Spleen (tissue), 11 donors: ENCODE data around the gene EFNA2. TPM values are rescaled to one million over a fixed set of nuclear protein-coding genes. Genes with fewer than 3 reads are reported as not detected.

Source experiments
- DNase-seq: peaks from one replicate; pipeline ENCODE4 v3.0.0-alpha.2; 2020
- H3K27ac ChIP-seq, 8 donors: fragments of 200-600 bp; sonication (generic) in 7 of 8; 1 replicate in 4 of 8; 2 replicates in 4 of 8; pipeline versions ENCODE4 v1.5.0 to v1.8.0; 2016 to 2021; ENCODE audit warnings: inconsistent platforms in 4 of 8, mild to moderate bottlenecking in 4 of 8, moderate library complexity in 1 of 8
- H3K27me3 ChIP-seq, 7 donors: fragments of 200-600 bp; sonication (generic) in 6 of 7; replicated peaks in 1 of 7; 1 replicate in 4 of 7; 2 replicates in 3 of 7; pipeline versions ENCODE4 v1.5.0 to v1.8.0; 2016 to 2021; ENCODE audit warnings: inconsistent platforms in 3 of 7, mild to moderate bottlenecking in 1 of 7
- H3K36me3 ChIP-seq, 6 donors: fragments of 200-600 bp; sonication (generic) in 5 of 6; 1 replicate in 4 of 6; 2 replicates in 2 of 6; pipeline versions ENCODE4 v1.5.0 to v1.8.0; 2016 to 2021; ENCODE audit warnings: inconsistent platforms in 2 of 6
- H3K4me1 ChIP-seq, 6 donors: fragments of 200-600 bp; sonication (generic) in 5 of 6; 1 replicate in 3 of 6; 2 replicates in 3 of 6; pipeline versions ENCODE4 v1.5.0 to v1.8.0; 2016 to 2021; ENCODE audit warnings: inconsistent platforms in 3 of 6
- H3K4me3 ChIP-seq, 8 donors: fragments of 200-600 bp; sonication (generic) in 7 of 8; 1 replicate in 4 of 8; 2 replicates in 4 of 8; pipeline versions ENCODE4 v1.5.0 to v1.8.0; 2016 to 2021; ENCODE audit warnings: inconsistent platforms in 4 of 8, mild to moderate bottlenecking in 4 of 8, moderate library complexity in 2 of 8
- H3K9me3 ChIP-seq, 8 donors: fragments of 200-600 bp; sonication (generic) in 7 of 8; 1 replicate in 4 of 8; 2 replicates in 4 of 8; pipeline versions ENCODE4 v1.5.0 to v1.8.0; 2016 to 2021; ENCODE audit warnings: inconsistent platforms in 4 of 8
- POLR2A ChIP-seq, 3 donors: fragments of 450-650 bp; IDR thresholded peaks; one replicate each; pipeline ENCODE4 v1.5.1; 2017; ENCODE audit warnings: antibody characterized with exemption in 3 of 3, mild to moderate bottlenecking in 1 of 3
- POLR2AphosphoS5 ChIP-seq, 3 donors: sonication (generic); formaldehyde crosslinking; IDR thresholded peaks; one replicate each; pipeline ENCODE4 v1.5.1; 2017; ENCODE audit warnings: antibody characterized with exemption in 3 of 3
- WGBS, 5 donors: extraction: QIAGEN DNeasy Blood & Tissue Kit in 3 of 5; methylation state at CpG; one replicate each; pipeline versions ENCODE4 v1.1.5 to v1.1.7; 2013 to 2018; 5-methylcytosine and 5-hydroxymethylcytosine counted together
- intact Hi-C: fragments of 100-400 bp; cut with DNase I; formaldehyde crosslinking; loops from one replicate; pipeline ENCODE4 v1.15.0; 2023; ENCODE audit warnings: low total_unique reads
- polyA plus RNA-seq, 3 donors: library from polyadenylated mRNA; stranded (reverse); fragments of 200-250 nt; gene quantifications; one replicate each; pipeline ENCODE4 v1.2.1, GENCODE V29; 2013
- total RNA-seq, 7 donors: library from RNA; depleted of rRNA in 3 of 7; stranded (reverse); fragments of >200 nt in 3 of 7; fragmentation: NEBNext Ultra II Directional in 4 of 7; extraction: Animal tissue kit (Norgen Biotek cat#: 25700) in 4 of 7; gene quantifications; one replicate each; pipeline versions ENCODE4 v1.1.0 to v1.2.1, GENCODE V29; 2016 to 2021
- TF ChIP-seq, protein P1 (sequence below), 11 experiments: fragments of 200-600 bp in 7 of 11; fragments of 450-650 bp in 4 of 11; sonication (generic) in 4 of 11; IDR thresholded peaks in 8 of 11; conservative IDR thresholded peaks in 3 of 11; 1 replicate in 7 of 11; 2 replicates in 4 of 11; pipeline versions ENCODE4 v1.4.0 to v1.8.0; 2016 to 2021; ENCODE audit warnings: antibody characterized with exemption in 11 of 11, inconsistent platforms in 4 of 11, mild to moderate bottlenecking in 1 of 11
- donor health status: healthy with polysubstance abuse.
- donor health status: DM: no; HTN: no; CAD: no; lungs with moderate emphysema.
- donor health status: DM: no; HTN: no; CAD: no.
- donor health status: Bipolar disorder and iron deficiency.
- donor health status: healthy.
- donor health status: DM: no; HTN: no; CAD: no.
- donor health status: DM: yes; HTN: yes; CAD: no.

Gene EFNA2
- total and polyA plus RNA-seq, 10 donors, result not detected

DNA sequence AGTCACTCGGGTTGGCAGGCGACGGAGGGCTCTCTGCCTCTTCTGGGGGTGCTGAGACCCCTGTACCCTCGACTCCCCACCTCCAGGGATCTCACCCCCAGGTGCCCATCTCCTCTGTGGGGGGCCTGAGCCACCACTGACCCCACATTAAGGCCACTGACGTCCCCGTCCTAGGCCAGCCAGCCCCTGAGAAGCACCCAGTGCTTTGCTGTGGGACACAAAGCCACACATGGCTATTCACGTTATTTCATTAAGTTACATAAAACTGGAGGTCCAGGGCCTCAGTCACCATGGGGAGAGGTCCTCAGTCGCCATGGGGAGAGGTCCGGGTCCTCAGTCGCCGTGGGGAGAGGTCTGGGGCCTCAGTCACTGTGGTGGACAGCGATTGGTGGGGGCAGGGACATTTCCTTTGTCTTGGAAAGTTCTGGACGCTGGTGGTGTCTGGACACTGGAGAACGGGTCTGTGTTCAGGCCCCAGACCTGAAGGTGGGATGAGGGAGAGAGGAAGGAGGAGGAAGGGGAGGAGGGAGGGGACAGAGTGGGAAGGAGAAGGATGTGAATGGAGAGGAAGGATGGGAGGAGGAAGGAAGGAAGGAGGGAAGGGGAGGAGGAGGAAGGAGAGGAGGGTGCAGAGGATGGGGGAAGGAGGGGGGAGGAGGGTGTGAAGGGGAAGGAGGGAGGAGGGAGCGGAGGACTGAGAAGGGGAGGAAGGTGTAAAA, 3.9 kb upstream of the EFNA2 start:
- Histone ChIP-seq H3K4me1 (peaks cover 9 to 61% (median 32%) of the 10 kb centered on the region in 6 donors), H3K27ac (no peak overlapping the region), H3K9me3 (no peaks in the 10 kb centered on the region), H3K27me3 (peaks cover 0 to 40% (median 34%) of the 10 kb centered on the region in 7 donors), H3K4me3 (no peak overlapping the region), H3K36me3 (peaks cover 0 to 40% (median 21%) of the 10 kb centered on the region in 6 donors)
- intact Hi-C loops, result loop anchor here (10.0 kb wide), 1 partner anchor 93 kb away; no protein-coding TSS in a partner anchor
- 64 to 77% (median 70%) methylated on average over 8 to 15 of the region's 15 CpGs for WGBS, 5 donors
- no peak for DNase-seq
- TF ChIP-seq POLR2A (IDR thresholded peaks at IDR 0.05) (no peak), POLR2AphosphoS5 (IDR thresholded peaks at IDR 0.05) (no peak)
- TF ChIP-seq, protein P1, sequence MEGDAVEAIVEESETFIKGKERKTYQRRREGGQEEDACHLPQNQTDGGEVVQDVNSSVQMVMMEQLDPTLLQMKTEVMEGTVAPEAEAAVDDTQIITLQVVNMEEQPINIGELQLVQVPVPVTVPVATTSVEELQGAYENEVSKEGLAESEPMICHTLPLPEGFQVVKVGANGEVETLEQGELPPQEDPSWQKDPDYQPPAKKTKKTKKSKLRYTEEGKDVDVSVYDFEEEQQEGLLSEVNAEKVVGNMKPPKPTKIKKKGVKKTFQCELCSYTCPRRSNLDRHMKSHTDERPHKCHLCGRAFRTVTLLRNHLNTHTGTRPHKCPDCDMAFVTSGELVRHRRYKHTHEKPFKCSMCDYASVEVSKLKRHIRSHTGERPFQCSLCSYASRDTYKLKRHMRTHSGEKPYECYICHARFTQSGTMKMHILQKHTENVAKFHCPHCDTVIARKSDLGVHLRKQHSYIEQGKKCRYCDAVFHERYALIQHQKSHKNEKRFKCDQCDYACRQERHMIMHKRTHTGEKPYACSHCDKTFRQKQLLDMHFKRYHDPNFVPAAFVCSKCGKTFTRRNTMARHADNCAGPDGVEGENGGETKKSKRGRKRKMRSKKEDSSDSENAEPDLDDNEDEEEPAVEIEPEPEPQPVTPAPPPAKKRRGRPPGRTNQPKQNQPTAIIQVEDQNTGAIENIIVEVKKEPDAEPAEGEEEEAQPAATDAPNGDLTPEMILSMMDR (IDR thresholded peaks at IDR 0.05 in 8 of 11, conservative IDR thresholded peaks at IDR 0.05 in 3 of 11), result no peak

DNA sequence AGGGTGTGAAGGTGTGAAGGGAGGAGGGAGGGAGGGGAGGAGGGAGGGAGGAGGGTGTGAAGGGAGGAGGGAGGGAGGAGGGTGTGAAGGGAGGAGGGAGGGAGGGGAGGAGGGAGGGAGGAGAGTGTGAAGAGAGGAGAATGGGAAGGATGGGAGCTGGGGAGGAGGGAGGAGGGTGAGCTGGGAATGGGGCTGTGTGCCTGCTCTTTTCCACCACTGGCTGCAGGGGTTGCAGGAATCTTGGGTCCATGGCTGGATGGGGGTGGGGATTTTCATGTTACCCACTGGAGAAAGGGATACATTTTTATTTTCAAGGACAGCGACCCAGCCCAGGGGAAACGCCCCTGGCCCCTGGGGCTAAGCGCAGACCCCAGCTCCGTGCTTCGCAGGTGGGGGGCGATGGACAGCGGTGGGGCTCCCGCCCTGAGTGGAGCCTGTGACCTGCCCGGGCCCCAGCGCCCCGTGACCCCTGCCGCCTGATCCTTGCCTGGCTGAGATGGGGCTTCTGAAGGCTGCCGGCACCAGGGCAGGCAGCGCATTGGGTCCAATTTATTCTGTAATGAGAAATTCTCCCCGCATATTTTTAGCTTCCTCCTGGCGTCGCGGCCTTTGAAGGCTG, 3.0 kb upstream of the EFNA2 start:
- Histone ChIP-seq H3K4me3 (no peak overlapping the region), H3K27ac (no peak overlapping the region), H3K4me1 (peaks cover 4 to 61% (median 35%) of the 10 kb centered on the region in 6 donors), H3K27me3 (peaks cover 0 to 50% (median 44%) of the 10 kb centered on the region in 7 donors), H3K9me3 (no peaks in the 10 kb centered on the region), H3K36me3 (peaks cover 0 to 31% (median 18%) of the 10 kb centered on the region in 6 donors)
- 67 to 83% (median 80%) methylated on average over 17 to 18 of the region's 18 CpGs for WGBS, 5 donors
- no peak for DNase-seq
- no peak for TF ChIP-seq POLR2A (IDR thresholded peaks at IDR 0.05)
- TF ChIP-seq POLR2AphosphoS5 (IDR thresholded peaks at IDR 0.05), result no peak
- TF ChIP-seq, protein P1 (IDR thresholded peaks at IDR 0.05 in 8 of 11, conservative IDR thresholded peaks at IDR 0.05 in 3 of 11), result no peak
- intact Hi-C loops, result loop anchor here (10.0 kb wide), 1 partner anchor 92 kb away; no protein-coding TSS in a partner anchor

DNA sequence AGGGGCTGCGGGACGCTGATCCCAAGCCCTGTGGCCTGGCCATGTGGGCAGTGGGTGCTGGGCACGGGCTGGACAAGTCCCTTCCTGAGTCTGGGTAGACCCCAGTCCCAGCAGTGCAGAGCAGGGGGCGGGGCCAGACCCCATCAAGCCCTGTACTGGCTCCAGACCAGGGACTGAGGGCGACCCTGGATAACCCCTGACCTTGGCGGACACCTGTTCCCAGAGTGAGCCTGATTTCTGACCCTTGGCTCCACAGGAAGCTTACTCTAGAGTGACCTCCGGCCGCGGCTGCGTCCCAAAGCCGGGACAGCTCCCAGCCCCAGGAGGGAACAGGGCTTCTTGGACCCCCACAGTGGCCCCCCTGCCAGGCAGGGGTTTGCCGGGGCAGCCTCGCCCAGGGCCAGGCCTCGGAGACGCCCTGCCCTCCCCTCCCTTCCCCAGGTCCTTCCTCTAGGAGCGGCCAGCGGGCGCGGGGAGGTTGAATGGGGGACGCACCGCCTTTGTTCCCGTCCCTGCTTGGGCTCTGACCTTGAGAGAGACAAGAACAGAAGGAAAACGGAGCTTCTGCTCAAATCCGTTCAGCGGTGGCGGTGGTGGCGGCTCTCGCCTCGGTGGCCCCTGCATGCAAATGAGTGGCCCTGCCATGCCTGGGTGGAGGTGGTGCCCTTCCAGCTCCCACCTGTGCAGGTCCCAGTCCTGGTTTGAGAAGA, 2.3 kb upstream of the EFNA2 start:
- no peak overlapping the region for H3K27ac ChIP-seq
- peaks cover 4 to 59% (median 37%) of the 10 kb centered on the region in 6 donors for H3K4me1 ChIP-seq
- TF ChIP-seq POLR2A (IDR thresholded peaks at IDR 0.05), result no peak
- TF ChIP-seq, protein P1 (IDR thresholded peaks at IDR 0.05 in 8 of 11, conservative IDR thresholded peaks at IDR 0.05 in 3 of 11), result no peak
- no peak for TF ChIP-seq POLR2AphosphoS5 (IDR thresholded peaks at IDR 0.05)
- no peak overlapping the region for H3K4me3 ChIP-seq
- no peaks in the 10 kb centered on the region for H3K9me3 ChIP-seq
- DNase-seq, result no peak
- H3K27me3 ChIP-seq, result peaks cover 0 to 57% (median 50%) of the 10 kb centered on the region in 7 donors
- WGBS, 5 donors, result 46 to 76% (median 67%) methylated on average over 13 to 29 of the region's 29 CpGs
- peaks cover 0 to 24% (median 15%) of the 10 kb centered on the region in 6 donors for H3K36me3 ChIP-seq
- intact Hi-C loops, result loop anchor here (10.0 kb wide), 1 partner anchor 91 kb away; no protein-coding TSS in a partner anchor
